ENCODE data around the gene ANGEL1. TPM values are rescaled to one million over a fixed set of nuclear protein-coding genes. Genes with fewer than 3 reads are reported as not detected.

Gene ANGEL1
- total RNA-seq, 2 donors from 2014 or later: 26.5 to 44.2 TPM

GRCh38 chr14:76778546-76779215 lies 34.0 kb downstream of the ANGEL1 start:
- WGBS, 2 donors: 84 to 91% methylated on average over 16 of the region's 16 CpGs
- ATAC-seq: no peak
- Histone ChIP-seq H3K27ac (no peak overlapping the region), H3K27me3 (no peaks in the 10 kb centered on the region), H3K36me3 (replicated peaks in 1 of 2; ENCODE audit: insufficient read depth in 1 of 2, low read depth in 2 of 2) (peaks cover 0 to 4% of the 10 kb centered on the region in 2 donors), H3K9me3 (no peaks in the 10 kb centered on the region), H3K4me3 (no peak overlapping the region), H3K4me1 (peaks cover 15% of the 10 kb centered on the region)
- no peak for DNase-seq
- no peak for TF ChIP-seq POLR2A (IDR thresholded peaks at IDR 0.05)
- TF ChIP-seq, protein P1, sequence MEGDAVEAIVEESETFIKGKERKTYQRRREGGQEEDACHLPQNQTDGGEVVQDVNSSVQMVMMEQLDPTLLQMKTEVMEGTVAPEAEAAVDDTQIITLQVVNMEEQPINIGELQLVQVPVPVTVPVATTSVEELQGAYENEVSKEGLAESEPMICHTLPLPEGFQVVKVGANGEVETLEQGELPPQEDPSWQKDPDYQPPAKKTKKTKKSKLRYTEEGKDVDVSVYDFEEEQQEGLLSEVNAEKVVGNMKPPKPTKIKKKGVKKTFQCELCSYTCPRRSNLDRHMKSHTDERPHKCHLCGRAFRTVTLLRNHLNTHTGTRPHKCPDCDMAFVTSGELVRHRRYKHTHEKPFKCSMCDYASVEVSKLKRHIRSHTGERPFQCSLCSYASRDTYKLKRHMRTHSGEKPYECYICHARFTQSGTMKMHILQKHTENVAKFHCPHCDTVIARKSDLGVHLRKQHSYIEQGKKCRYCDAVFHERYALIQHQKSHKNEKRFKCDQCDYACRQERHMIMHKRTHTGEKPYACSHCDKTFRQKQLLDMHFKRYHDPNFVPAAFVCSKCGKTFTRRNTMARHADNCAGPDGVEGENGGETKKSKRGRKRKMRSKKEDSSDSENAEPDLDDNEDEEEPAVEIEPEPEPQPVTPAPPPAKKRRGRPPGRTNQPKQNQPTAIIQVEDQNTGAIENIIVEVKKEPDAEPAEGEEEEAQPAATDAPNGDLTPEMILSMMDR (IDR thresholded peaks at IDR 0.05): no peak
- intact Hi-C loops (cut with DNase I): no loop called here

GRCh38 chr14:76777721-76778120 lies 35.0 kb downstream of the ANGEL1 start:
- ATAC-seq (no peak), DNase-seq (no peak)
- Histone ChIP-seq H3K4me1 (peaks cover 23% of the 10 kb centered on the region), H3K4me3 (no peak overlapping the region), H3K27ac (no peak overlapping the region), H3K9me3 (no peaks in the 10 kb centered on the region), H3K36me3 (replicated peaks in 1 of 2; ENCODE audit: insufficient read depth in 1 of 2, low read depth in 2 of 2) (peaks cover 0 to 4% of the 10 kb centered on the region in 2 donors), H3K27me3 (no peaks in the 10 kb centered on the region)
- 78 to 80% methylated on average over 6 to 9 of the region's 9 CpGs for WGBS, 2 donors
- TF ChIP-seq POLR2A (IDR thresholded peaks at IDR 0.05): no peak
- TF ChIP-seq, protein P1 (IDR thresholded peaks at IDR 0.05): no peak
- intact Hi-C loops (cut with DNase I): no loop called here

GRCh38 chr14:76776428-76777251 lies 36.0 kb downstream of the ANGEL1 start:
- Histone ChIP-seq H3K27ac (no peak overlapping the region), H3K9me3 (no peaks in the 10 kb centered on the region), H3K4me1 (peaks cover 17% of the 10 kb centered on the region), H3K4me3 (no peak overlapping the region), H3K27me3 (no peaks in the 10 kb centered on the region), H3K36me3 (replicated peaks in 1 of 2; ENCODE audit: insufficient read depth in 1 of 2, low read depth in 2 of 2) (no peaks in the 10 kb centered on the region)
- DNase-seq: peak in 1 of 4 donors; percentile 12
- TF ChIP-seq, protein P1 (IDR thresholded peaks at IDR 0.05): no peak
- no peak for TF ChIP-seq POLR2A (IDR thresholded peaks at IDR 0.05)
- ATAC-seq: no peak
- intact Hi-C loops (cut with DNase I): no loop called here
- 53 to 57% methylated on average over 8 to 10 of the region's 10 CpGs for WGBS, 2 donors

- H3K9me3 ChIP-seq: no peaks in the 10 kb centered on the region
- intact Hi-C loops (cut with DNase I): no loop called here
- peak in 1 of 4 donors; percentile 34 for DNase-seq
- H3K4me1 ChIP-seq: peaks cover 17% of the 10 kb centered on the region
- H3K27ac ChIP-seq: no peak overlapping the region
- no peaks in the 10 kb centered on the region for H3K27me3 ChIP-seq
- no peak for ATAC-seq
- 77 to 86% methylated on average over 28 to 49 of the region's 54 CpGs for WGBS, 2 donors
- no peak overlapping the region for H3K4me3 ChIP-seq
- no peak for TF ChIP-seq POLR2A (IDR thresholded peaks at IDR 0.05)
- TF ChIP-seq, protein P1 (IDR thresholded peaks at IDR 0.05): no peak
- H3K36me3 ChIP-seq (replicated peaks in 1 of 2; ENCODE audit: insufficient read depth in 1 of 2, low read depth in 2 of 2): no peaks in the 10 kb centered on the region
These were observed 36.8 kb downstream of the ANGEL1 start for GRCh38 chr14:76775695-76776427.

Measured in body of pancreas (tissue), 4 donors.